K562 (cell line): ENCODE results near the gene RNF123. TPM values are rescaled to one million over a fixed set of nuclear protein-coding genes. Genes with fewer than 3 reads are reported as not detected.

Experiments
- AFF1 ChIP-seq, 2 experiments: fragments of 450-650 bp; IDR thresholded peaks; 2 replicates each; pipeline ENCODE4 v1.6.1; 2018; ENCODE audit warnings: mild to moderate bottlenecking in 2 of 2, low read depth in 1 of 2; ENCODE audit not compliant: partially characterized antibody in 2 of 2
- ARID3B ChIP-seq: fragments of 250-450 bp; sonication (Bioruptor Pico); IDR thresholded peaks from 2 replicates; pipeline ENCODE4 v1.4.0; 2020; ENCODE audit warnings: borderline replicate concordance
- C11orf30 ChIP-seq: fragments of 450-650 bp; IDR thresholded peaks from 2 replicates; pipeline ENCODE4 v1.6.1; 2016; ENCODE audit warnings: low read depth, mild to moderate bottlenecking
- CXXC5 ChIP-seq: fragments of 250-450 bp; sonication (Bioruptor Pico); IDR thresholded peaks from 2 replicates; pipeline ENCODE4 v1.8.0; 2022; ENCODE audit warnings: inconsistent platforms, mild to moderate bottlenecking, moderate library complexity
- DNMT1 ChIP-seq: fragments of 450-650 bp; IDR thresholded peaks from 2 replicates; pipeline ENCODE4 v1.6.1; 2016; ENCODE audit warnings: antibody characterized with exemption, mild to moderate bottlenecking
- FOXK2 ChIP-seq, 2 experiments: fragments of 450-650 bp; IDR thresholded peaks in 1 of 2; conservative IDR thresholded peaks in 1 of 2; 2 replicates each; pipeline ENCODE4 v1.6.1; 2016; ENCODE audit warnings: low read depth in 2 of 2, mild to moderate bottlenecking in 1 of 2
- GABPA ChIP-seq: fragments of 200-800 bp; sonication (Bioruptor generic); conservative IDR thresholded peaks from 2 replicates; pipeline ENCODE4 v1.6.1; 2016; ENCODE audit warnings: low read depth, missing genetic modification characterization, missing compliant biosample characterization
- IRF2 ChIP-seq: sonication (generic); formaldehyde crosslinking; IDR thresholded peaks from 2 replicates; pipeline ENCODE4 v1.8.1; 2022; ENCODE audit warnings: mild to moderate bottlenecking, missing genetic modification reagents
- JUN ChIP-seq, 2 experiments: sonication (generic) in 1 of 2; formaldehyde crosslinking in 1 of 2; IDR thresholded peaks; 2 replicates each; pipeline versions ENCODE4 v1.6.1 to v1.8.0; 2012 to 2022; ENCODE audit warnings: borderline replicate concordance in 2 of 2, mild to moderate bottlenecking in 2 of 2, improper control_type of control experiment in 1 of 2, low read depth in 1 of 2, low read length in 1 of 2, missing genetic modification reagents in 1 of 2
- KDM2B ChIP-seq: fragments of 250-450 bp; sonication (Bioruptor Pico); IDR thresholded peaks from 2 replicates; pipeline ENCODE4 v1.8.0; 2021; ENCODE audit warnings: mild to moderate bottlenecking, moderate library complexity
- MYC ChIP-seq, 2 experiments: fragments of 250-450 bp in 1 of 2; sonication (Bioruptor Pico) in 1 of 2; IDR thresholded peaks; 2 replicates each; pipeline versions ENCODE4 v1.5.1 to v1.6.1; 2012 to 2021; ENCODE audit warnings: low read depth in 2 of 2, borderline replicate concordance in 1 of 2, improper control_type of control experiment in 1 of 2, low read length in 1 of 2, mild to moderate bottlenecking in 1 of 2, moderate library complexity in 1 of 2
- NFIC ChIP-seq: fragments of 450-650 bp; IDR thresholded peaks from 2 replicates; pipeline ENCODE4 v1.6.1; 2017; ENCODE audit warnings: mild to moderate bottlenecking, inconsistent platforms
- NR4A1 ChIP-seq, 2 experiments: fragments of 250-450 bp in 1 of 2; fragments of 450-650 bp in 1 of 2; sonication (Bioruptor Pico) in 1 of 2; IDR thresholded peaks; 2 replicates each; pipeline versions ENCODE4 v1.4.0 to v1.6.1; 2016 to 2020; ENCODE audit warnings: mild to moderate bottlenecking in 2 of 2, missing compliant biosample characterization in 1 of 2, missing genetic modification characterization in 1 of 2, moderate library complexity in 1 of 2
- OTX1 ChIP-seq: fragments of 450-650 bp; formaldehyde crosslinking; IDR thresholded peaks from 2 replicates; pipeline ENCODE4 v1.4.0; 2022; ENCODE audit warnings: mild to moderate bottlenecking
- PHF8 ChIP-seq: fragments of 200-600 bp; sonication (generic); IDR thresholded peaks from 2 replicates; pipeline ENCODE4 v1.6.1; 2012; ENCODE audit warnings: mixed run types, mild to moderate bottlenecking, inconsistent platforms, low read length, moderate library complexity, borderline replicate concordance
- POLR2AphosphoS5 ChIP-seq: IDR thresholded peaks from 2 replicates; pipeline ENCODE4 v1.6.1; 2011; ENCODE audit warnings: mild to moderate bottlenecking, low read depth, low read length, moderate library complexity; ENCODE audit not compliant: control insufficient read depth, insufficient read depth
- SIN3B ChIP-seq: fragments of 450-650 bp; IDR thresholded peaks from 2 replicates; pipeline ENCODE4 v1.6.1; 2017; ENCODE audit warnings: low read depth, mild to moderate bottlenecking, moderate library complexity
- ZBTB7A ChIP-seq: IDR thresholded peaks from 2 replicates; pipeline ENCODE4 v1.6.1; 2011; ENCODE audit warnings: low read depth, mild to moderate bottlenecking, low read length, moderate library complexity, borderline replicate concordance; ENCODE audit not compliant: control insufficient read depth
- polyA plus RNA-seq, 8 experiments: library from polyadenylated mRNA; depleted of rRNA in 4 of 8; stranded (reverse) in 5 of 8; unstranded in 3 of 8; fragments of >200 nt; fragmentation: Nextera tagmentation in 2 of 8; fragmentation: Illumina TruSeq in 1 of 8; extraction: Ambion mirVana in 2 of 8; extraction: Trizol in 1 of 8; gene quantifications; 2 replicates each; pipeline versions ENCODE4 v1.2.1 to v1.2.3, GENCODE V29; 2011 to 2014; ENCODE audit warnings: inconsistent platforms in 1 of 8, missing spikeins in 1 of 8
- total RNA-seq, 7 experiments: library from RNA; depleted of rRNA in 6 of 7; stranded (reverse); fragments of >200 nt in 6 of 7; fragmentation: Illumina TruSeq in 2 of 7; extraction: Trizol in 2 of 7; gene quantifications; 2 replicates each; pipeline versions ENCODE4 v1.2.1 to v1.2.3, GENCODE V29; 2011 to 2021; ENCODE audit warnings: low replicate concordance in 1 of 7

Gene RNF123
- total and polyA plus RNA-seq, 9 of the 15 experiments (the other 6 are each of a cell fraction or from before 2014, with no cell fraction given) = 8.7 to 53.1 (median 17.5) TPM

- TF ChIP-seq NFIC (peak; percentile 85), PHF8 (peak; percentile 78; the same call in 1 of the 2 replicates), FOXK2 (conservative IDR thresholded peaks at IDR 0.05 in 1 of 2, IDR thresholded peaks at IDR 0.05 in 1 of 2; ENCODE audit: low read depth in 2 of 2) (0 out of 4 replicates have a peak, but pooled peaks of 1 of the 2 experiments have one; percentile 10), C11orf30 (peak; percentile 66; the same call in 1 of the 2 replicates), CXXC5 (CRISPR knock-in tag) (peak; percentile 57), OTX1 (CRISPR knock-in tag) (no peak), NR4A1 (CRISPR knock-in tag; IDR thresholded peaks at IDR 0.05) (no peak), NR4A1 (tag; IDR thresholded peaks at IDR 0.05) (0 out of 2 replicates have a peak, but pooled peaks have one; percentile 7), ZBTB7A (peak; percentile 82; the same call in 1 of the 2 replicates), JUN (IDR thresholded peaks at IDR 0.05; ENCODE audit: borderline replicate concordance, low read depth, low read length) (no peak), JUN (CRISPR knock-in tag; IDR thresholded peaks at IDR 0.05; ENCODE audit: borderline replicate concordance) (no peak), POLR2AphosphoS5 (0 out of 2 replicates have a peak, but pooled peaks have one; percentile 35), GABPA (tag) (peak; percentile 92), AFF1 (IDR thresholded peaks at IDR 0.05; ENCODE audit: low read depth in 1 of 2, partially characterized antibody in 2 of 2) (peak in 1 of 2 experiments; percentile 89), KDM2B (CRISPR knock-in tag) (no peak), SIN3B (peak; percentile 25; the same call in 1 of the 2 replicates), IRF2 (CRISPR knock-in tag) (no peak), DNMT1 (no peak), ARID3B (CRISPR knock-in tag) (no peak), MYC (IDR thresholded peaks at IDR 0.05; ENCODE audit: low read depth, low read length) (peak; percentile 76), MYC (CRISPR knock-in tag; IDR thresholded peaks at IDR 0.05; ENCODE audit: borderline replicate concordance, low read depth) (no peak)
Observed at GRCh38 chr3:49673715-49674496, 15.5 kb upstream of the RNF123 start, which contains the start of gene APEH (continued).
